CD14-positive monocyte (primary cell): ENCODE data around the gene LRRC28. TPM values are rescaled to one million over a fixed set of nuclear protein-coding genes. Genes with fewer than 3 reads are reported as not detected.

ENCODE experiments used
- DNase-seq, 3 donors: peaks; one replicate each; pipeline ENCODE4 v3.0.0-alpha.2; 2011 to 2022
- H2AFZ ChIP-seq: 2 replicates; pipeline ENCODE4 v1.6.0; 2012; ENCODE audit warnings: mild to moderate bottlenecking, low read depth, low read length, inconsistent platforms; ENCODE audit not compliant: insufficient read depth, poor library complexity, severe bottlenecking
- H3K27ac ChIP-seq, 2 donors: 1 replicate in 1 of 2; 2 replicates in 1 of 2; pipeline ENCODE4 v1.5.1; 2012 to 2013; ENCODE audit warnings: low read length in 2 of 2, control low read depth in 1 of 2, inconsistent platforms in 1 of 2, low read depth in 1 of 2, mild to moderate bottlenecking in 1 of 2
- H3K27me3 ChIP-seq, 2 donors: one replicate each; pipeline versions ENCODE4 v1.6.0 to v1.6.1; 2011 to 2013; ENCODE audit warnings: low read length in 2 of 2; ENCODE audit not compliant: control insufficient read depth in 2 of 2, insufficient read depth in 2 of 2
- H3K36me3 ChIP-seq, 2 donors: replicated peaks in 1 of 2; 1 replicate in 1 of 2; 2 replicates in 1 of 2; pipeline versions ENCODE4 v1.5.1 to v1.6.1; 2012 to 2013; ENCODE audit warnings: low read length in 2 of 2, control low read depth in 1 of 2, inconsistent platforms in 1 of 2, mild to moderate bottlenecking in 1 of 2; ENCODE audit not compliant: insufficient read depth in 2 of 2, control insufficient read depth in 1 of 2
- H3K4me1 ChIP-seq, 2 donors: 1 replicate in 1 of 2; 2 replicates in 1 of 2; pipeline versions ENCODE4 v1.5.1 to v1.6.1; 2012 to 2013; ENCODE audit warnings: low read length in 2 of 2, control low read depth in 1 of 2, inconsistent platforms in 1 of 2, mild to moderate bottlenecking in 1 of 2, moderate library complexity in 1 of 2; ENCODE audit not compliant: insufficient read depth in 2 of 2, control insufficient read depth in 1 of 2
- H3K4me2 ChIP-seq: replicated peaks from 2 replicates; pipeline ENCODE3; 2012; ENCODE audit warnings: low read length, moderate library complexity, mild to moderate bottlenecking; ENCODE audit not compliant: poor library complexity, severe bottlenecking; ENCODE audit errors: extremely low read depth
- H3K4me3 ChIP-seq, 3 experiments: fragments of 200-600 bp in 1 of 3; sonication (generic) in 1 of 3; replicated peaks in 1 of 3; 1 replicate in 2 of 3; 2 replicates in 1 of 3; pipeline ENCODE4 v1.5.1; 2011 to 2013; ENCODE audit warnings: low read length in 3 of 3, mild to moderate bottlenecking in 3 of 3, control low read depth in 2 of 3, low read depth in 2 of 3, inconsistent platforms in 1 of 3, moderate library complexity in 1 of 3
- H3K79me2 ChIP-seq: 2 replicates; pipeline ENCODE4 v1.6.0; 2012; ENCODE audit warnings: mild to moderate bottlenecking, control low read depth, inconsistent platforms, low read length, moderate library complexity; ENCODE audit not compliant: insufficient read depth
- H3K9ac ChIP-seq: 2 replicates; pipeline ENCODE4 v1.6.0; 2017; ENCODE audit warnings: low read length, mild to moderate bottlenecking; ENCODE audit not compliant: insufficient read depth, poor library complexity, severe bottlenecking
- H3K9me3 ChIP-seq, 2 donors: replicated peaks in 1 of 2; 1 replicate in 1 of 2; 2 replicates in 1 of 2; pipeline versions ENCODE4 v1.5.1 to v1.6.1; 2012 to 2013; ENCODE audit warnings: low read length in 2 of 2, control low read depth in 1 of 2; ENCODE audit not compliant: control insufficient read depth in 1 of 2, insufficient read depth in 1 of 2
- H4K20me1 ChIP-seq: 2 replicates; pipeline ENCODE4 v1.6.0; 2012; ENCODE audit warnings: mild to moderate bottlenecking, low read length, control low read depth, moderate library complexity; ENCODE audit not compliant: insufficient read depth
- H3K27ac Mint-ChIP-seq, 7 donors: one replicate each; pipeline ENCODE4 v1.8.0; 2020; ENCODE audit warnings: mild to moderate bottlenecking in 7 of 7, mixed read lengths in 7 of 7, moderate library complexity in 6 of 7, inconsistent platforms in 2 of 7
- H3K27me3 Mint-ChIP-seq, 3 donors: one replicate each; pipeline ENCODE4 v1.8.0; 2021 to 2022; ENCODE audit warnings: low read depth in 3 of 3, mild to moderate bottlenecking in 3 of 3, mixed read lengths in 3 of 3, moderate library complexity in 3 of 3, inconsistent platforms in 1 of 3
- H3K36me3 Mint-ChIP-seq, 2 donors: one replicate each; pipeline ENCODE4 v1.8.0; 2020; ENCODE audit warnings: mixed read lengths in 2 of 2, inconsistent platforms in 1 of 2, mild to moderate bottlenecking in 1 of 2
- H3K4me1 Mint-ChIP-seq: one replicate; pipeline ENCODE4 v1.8.0; 2020; ENCODE audit warnings: mild to moderate bottlenecking, mixed read lengths
- H3K4me3 Mint-ChIP-seq, 2 donors: one replicate each; pipeline ENCODE4 v1.8.0; 2020; ENCODE audit warnings: mild to moderate bottlenecking in 2 of 2, mixed read lengths in 2 of 2, moderate library complexity in 1 of 2
- H3K9me3 Mint-ChIP-seq, 7 donors: one replicate each; pipeline ENCODE4 v1.8.0; 2020 to 2022; ENCODE audit warnings: mixed read lengths in 7 of 7, mild to moderate bottlenecking in 6 of 7, moderate library complexity in 6 of 7, inconsistent platforms in 2 of 7
- CTCF ChIP-seq: fragments of 200-600 bp; IDR thresholded peaks from one replicate; pipeline ENCODE4 v1.8.0; 2022; ENCODE audit warnings: antibody characterized with exemption, mild to moderate bottlenecking
- WGBS: methylation state at CpG from one replicate; pipeline ENCODE4 v1.1.5; 2013; ENCODE audit warnings: missing lambda C conversion rate; ENCODE audit not compliant: insufficient coverage; 5-methylcytosine and 5-hydroxymethylcytosine counted together
- intact Hi-C, 2 donors: fragments of 100-400 bp; cut with micrococcal nuclease; formaldehyde crosslinking; loops; one replicate each; pipeline versions ENCODE4 v1.15.0 to v1.15.1; 2023
- polyA plus RNA-seq, 3 donors: library from polyadenylated mRNA; depleted of rRNA in 1 of 3; unstranded in 2 of 3; stranded (reverse) in 1 of 3; fragments of 300-500 nt in 2 of 3; fragments of >200 nt in 1 of 3; fragmentation: Illumina TruSeq in 2 of 3; gene quantifications; 1 replicate in 2 of 3; 2 replicates in 1 of 3; pipeline ENCODE4 v1.2.3, GENCODE V29; 2012 to 2021

LRRC28 gene
- polyA plus RNA-seq, 3 donors = 18.6 to 25.3 (median 19.8) TPM

- Histone ChIP-seq H2AFZ (no peak overlapping the region), H3K36me3 (no peaks in the 10 kb centered on the region), H3K4me2 (no peak overlapping the region), H3K79me2 (no peaks in the 10 kb centered on the region), H3K27ac (no peak overlapping the region), H3K9me3 (no peaks in the 10 kb centered on the region), H3K27me3 (no peaks in the 10 kb centered on the region), H3K4me3 (no peak overlapping the region), H3K4me1 (no peaks in the 10 kb centered on the region), H4K20me1 (no peaks in the 10 kb centered on the region), H3K9ac (no peak overlapping the region)
- Mint-ChIP-seq H3K9me3 (peaks cover 0 to 2% (median 0%) of the 10 kb centered on the region in 7 donors), H3K36me3 (peaks cover 4 to 6% of the 10 kb centered on the region in 2 donors), H3K27ac (no peak overlapping the region), H3K27me3 (no peaks in the 10 kb centered on the region), H3K4me3 (no peak overlapping the region), H3K4me1 (no peaks in the 10 kb centered on the region)
- no peak for TF ChIP-seq CTCF
- WGBS = 100% methylated on average over 2 of the region's 2 CpGs
- intact Hi-C loops = no loop called here
- no peak for DNase-seq
Observed at GRCh38 chr15:99331381-99331780, 80.1 kb downstream of the LRRC28 start.

- intact Hi-C loops = no loop called here
- TF ChIP-seq CTCF = no peak
- H4K20me1 ChIP-seq = no peaks in the 10 kb centered on the region
- H3K36me3 Mint-ChIP-seq = peaks cover 10 to 19% of the 10 kb centered on the region in 2 donors
- H3K4me3 ChIP-seq = no peak overlapping the region
- H3K9me3 ChIP-seq = no peaks in the 10 kb centered on the region
- no peak overlapping the region for H3K9ac ChIP-seq
- no peak overlapping the region for H3K4me3 Mint-ChIP-seq
- H3K4me1 Mint-ChIP-seq = no peaks in the 10 kb centered on the region
- no peak overlapping the region for H2AFZ ChIP-seq
- H3K4me1 ChIP-seq = no peaks in the 10 kb centered on the region
- H3K27ac ChIP-seq = no peak overlapping the region
- H3K27ac Mint-ChIP-seq = no peak overlapping the region
- H3K79me2 ChIP-seq = no peaks in the 10 kb centered on the region
- H3K36me3 ChIP-seq = no peaks in the 10 kb centered on the region
- no peaks in the 10 kb centered on the region for H3K27me3 Mint-ChIP-seq
- H3K27me3 ChIP-seq = no peaks in the 10 kb centered on the region
- no peak for DNase-seq
- H3K4me2 ChIP-seq = no peak overlapping the region
- no peaks in the 10 kb centered on the region for H3K9me3 Mint-ChIP-seq
Observed at GRCh38 chr15:99333413-99333812, 82.1 kb downstream of the LRRC28 start.
